Right renal pelvis (tissue), 4 donors: Measurements from ENCODE around the gene TNKS1BP1. TPM values are rescaled to one million over a fixed set of nuclear protein-coding genes. Genes with fewer than 3 reads are reported as not detected.
A peak's percentile ranks its signal among the peaks of the same experiment; 100 is the strongest.

Source experiments
- DNase-seq, 4 donors: peaks; one replicate each; pipeline ENCODE4 v3.0.0-alpha.2; 2013; ENCODE audit warnings: low read depth in 4 of 4, low spot score in 3 of 4, missing footprints in 1 of 4
- polyA plus RNA-seq, 4 donors: library from polyadenylated mRNA; unstranded; fragments of 120-200 nt; gene quantifications; one replicate each; pipeline ENCODE4 v1.2.1, GENCODE V29; 2013; ENCODE audit not compliant: insufficient read length in 4 of 4

Gene TNKS1BP1
- polyA plus RNA-seq, 4 donors, result 63.9 to 69.6 (median 64.7) TPM

- no peak for DNase-seq
Measured at GRCh38 chr11:57274904-57275498, 49.8 kb downstream of the TNKS1BP1 start.

- DNase-seq, result no peak
Measured at GRCh38 chr11:57273448-57274058, 51.2 kb downstream of the TNKS1BP1 start.

GRCh38 chr11:57269571-57270021 lies 55.2 kb downstream of the TNKS1BP1 start:
- peak in 1 of 4 donors; percentile 35 for DNase-seq

- DNase-seq, result no peak
Measured at GRCh38 chr11:57266157-57266556, 58.6 kb downstream of the TNKS1BP1 start.

- DNase-seq, result no peak
Measured at GRCh38 chr11:57263351-57263750, 61.4 kb downstream of the TNKS1BP1 start.

- DNase-seq, result no peak
Measured at GRCh38 chr11:57262157-57262556, 62.6 kb downstream of the TNKS1BP1 start.

GRCh38 chr11:57260937-57261783 lies 63.6 kb downstream of the TNKS1BP1 start:
- DNase-seq, result no peak

- DNase-seq, result no peak
Measured at GRCh38 chr11:57256119-57256518, 68.6 kb downstream of the TNKS1BP1 start.

- no peak for DNase-seq
Measured at GRCh38 chr11:57255618-57256017, 69.1 kb downstream of the TNKS1BP1 start.

GRCh38 chr11:57254631-57255030 lies 70.1 kb downstream of the TNKS1BP1 start:
- DNase-seq, result no peak

GRCh38 chr11:57251491-57252104 lies 73.2 kb downstream of the TNKS1BP1 start:
- DNase-seq, result no peak

- no peak for DNase-seq
Measured at GRCh38 chr11:57251037-57251436, 73.7 kb downstream of the TNKS1BP1 start.

Other genes with a start within 250 kb of the TNKS1BP1 start
- 1 to 10 TPM; 6.4 to 6.6 (median 6.4) TPM for gene LRRC55, start 143.0 kb downstream of the TNKS1BP1 start, polyA plus RNA-seq
- 100 to 1,000 TPM in 2 of 4 donors, 10 to 100 TPM in 2; 93.9 to 111 (median 102) TPM for gene APLNR, start 87.7 kb downstream of the TNKS1BP1 start, polyA plus RNA-seq
- gene SSRP1, start 10.9 kb upstream of the TNKS1BP1 start, polyA plus RNA-seq, result 100 to 1,000 TPM; 166 to 176 (median 173) TPM
- gene P2RX3, start 13.4 kb upstream of the TNKS1BP1 start, polyA plus RNA-seq, result 1 to 10 TPM in 1 of 4 donors, under 1 TPM in 3; 0.42 to 1.5 (median 0.64) TPM
- under 1 TPM in 3 of 4 donors, not detected in 1; 0.22 to 0.94 (median 0.66) TPM for gene PRG3, start 56.2 kb upstream of the TNKS1BP1 start, polyA plus RNA-seq
- gene PRG2, start 65.7 kb upstream of the TNKS1BP1 start, polyA plus RNA-seq, result 1 to 10 TPM in 2 of 4 donors, under 1 TPM in 2; 0.62 to 2.4 (median 1.3) TPM
- gene SLC43A3, start 102.2 kb upstream of the TNKS1BP1 start, polyA plus RNA-seq, result 10 to 100 TPM; 21.9 to 26.1 (median 22.5) TPM
- 1 to 10 TPM; 2.8 to 4.3 (median 3.2) TPM for gene RTN4RL2, start 135.6 kb upstream of the TNKS1BP1 start, polyA plus RNA-seq
- 1 to 10 TPM; 5.4 to 6.6 (median 5.9) TPM for gene SLC43A1, start 190.8 kb upstream of the TNKS1BP1 start, polyA plus RNA-seq
- 10 to 100 TPM; 43.8 to 56.6 (median 49.4) TPM for gene TIMM10, start 205.8 kb upstream of the TNKS1BP1 start, polyA plus RNA-seq
- gene SMTNL1, start 212.6 kb upstream of the TNKS1BP1 start, polyA plus RNA-seq, result under 1 TPM; 0.10 to 0.45 (median 0.23) TPM
- 10 to 100 TPM; 38.4 to 41.1 (median 39.5) TPM for gene UBE2L6, start 242.7 kb upstream of the TNKS1BP1 start, polyA plus RNA-seq